D721Med (cell line): ENCODE results near the gene QRFP.

Experiments used
- DNase-seq: peaks from one replicate; pipeline ENCODE4 v3.0.0; 2011; ENCODE audit warnings: low spot score; ENCODE audit not compliant: insufficient read length
- FAIRE-seq: peaks from 2 replicates; lab custom pipeline; 2011; peaks lifted over from hg19 to GRCh38; lab: Jason Lieb, UNC
- CTCF ChIP-seq: IDR thresholded peaks from 2 replicates; pipeline ENCODE4 v1.5.1; 2012; ENCODE audit warnings: mild to moderate bottlenecking, control low read depth; ENCODE audit not compliant: insufficient read depth; ENCODE audit errors: missing control alignments

QRFP gene

DNA sequence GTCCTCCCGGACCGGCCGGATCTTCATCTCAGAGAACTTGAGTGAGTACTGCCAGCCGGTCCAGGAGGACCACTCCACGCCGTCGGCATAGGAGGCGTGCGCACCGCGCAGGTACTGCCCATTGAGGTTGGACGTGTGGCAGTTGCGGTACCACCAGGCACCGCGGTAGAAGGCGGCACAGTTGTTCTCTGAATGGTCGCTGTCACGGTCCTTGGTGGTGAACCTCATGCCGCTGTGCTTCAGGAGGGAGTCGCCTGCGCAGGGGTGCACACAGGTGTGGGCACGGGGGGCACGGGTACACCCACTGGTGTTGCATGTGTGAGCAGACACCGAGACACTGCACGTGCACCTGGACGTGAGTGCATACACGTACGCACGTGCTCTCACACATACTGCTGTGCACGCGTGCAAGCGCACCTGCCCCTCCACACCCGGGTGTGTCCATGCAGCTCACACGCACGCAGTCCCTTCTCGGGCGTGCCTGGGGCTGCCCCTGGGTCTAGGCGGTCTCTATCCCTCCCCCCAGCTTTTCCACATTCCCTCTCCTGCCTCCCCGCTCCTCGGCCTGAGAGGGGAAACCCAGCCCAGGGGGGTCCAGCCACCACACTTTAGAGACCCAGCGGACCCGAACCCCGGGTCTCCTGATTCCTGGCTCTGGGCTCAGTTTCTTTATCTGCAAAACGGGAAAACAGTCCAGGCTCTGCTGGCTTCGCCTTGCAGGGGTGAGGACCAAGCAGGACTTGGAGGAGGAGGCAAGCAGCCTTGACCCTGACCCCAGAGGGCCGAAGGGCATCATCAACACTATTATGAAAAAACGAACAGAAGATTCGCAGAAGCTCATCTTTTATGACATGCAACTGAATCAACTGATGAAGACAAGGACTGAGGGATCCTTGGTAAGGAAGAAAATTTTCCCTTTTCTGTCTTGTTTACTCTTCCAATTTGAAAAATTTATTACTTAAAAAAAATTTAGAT lies 7.7 kb upstream of the QRFP start:
- TF ChIP-seq CTCF: no peak
- DNase-seq (no peak), FAIRE-seq (no peak)

- no peak for DNase-seq
- FAIRE-seq: no peak
- no peak for TF ChIP-seq CTCF
These were observed 6.8 kb upstream of the QRFP start for GRCh38 chr9:130903194-130904069.

- no peak for DNase-seq
- FAIRE-seq: no peak
- TF ChIP-seq CTCF: no peak
These were observed 5.9 kb upstream of the QRFP start for GRCh38 chr9:130902204-130903185.

- TF ChIP-seq CTCF: no peak
- no peak for FAIRE-seq
- no peak for DNase-seq
These were observed 5.0 kb upstream of the QRFP start for GRCh38 chr9:130901498-130902203.

DNA sequence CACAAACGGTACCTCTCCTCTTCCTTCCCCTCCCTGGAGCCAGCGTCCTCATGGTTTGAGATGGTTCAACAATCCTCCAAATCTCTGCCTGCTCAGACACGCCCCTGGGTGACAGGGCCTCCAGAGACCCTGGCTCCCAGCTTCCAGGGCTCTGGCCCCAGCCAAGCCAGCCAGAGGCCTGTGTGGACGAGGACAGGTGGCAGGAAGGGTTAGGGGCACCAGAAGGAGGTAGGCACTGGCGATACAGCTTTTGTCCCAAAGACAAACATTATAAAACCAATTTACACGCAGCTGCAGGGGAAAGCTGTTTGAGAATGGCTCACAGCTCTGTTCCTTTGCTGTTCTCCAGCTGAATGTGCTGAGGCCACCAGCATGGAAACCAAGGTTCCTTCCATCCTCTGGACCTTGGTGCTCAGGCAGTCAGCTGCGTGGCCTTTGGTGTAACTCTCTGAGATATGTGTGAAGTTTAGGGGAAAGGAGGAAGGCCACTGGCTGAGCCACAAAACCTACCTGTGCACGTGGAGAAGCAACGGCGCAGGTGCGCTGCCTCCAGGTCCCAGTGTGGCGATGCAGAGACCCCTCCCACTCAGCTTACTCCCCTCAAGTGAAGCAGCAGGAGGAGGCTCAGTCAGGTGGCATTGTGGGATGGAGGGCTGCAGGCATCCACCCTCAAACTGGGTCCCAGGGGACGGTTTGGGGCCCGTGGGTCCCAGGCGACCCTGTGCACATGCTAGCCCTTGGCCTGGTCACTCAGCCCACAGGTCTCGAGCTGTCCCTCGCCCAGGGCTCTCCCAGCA lies 4.3 kb upstream of the QRFP start:
- FAIRE-seq: no peak
- TF ChIP-seq CTCF: no peak
- no peak for DNase-seq
